H9 (cell line): Measurements from ENCODE around the gene IQCC. TPM values are rescaled to one million over a fixed set of nuclear protein-coding genes. Genes with fewer than 3 reads are reported as not detected.

ENCODE experiments used
- DNase-seq: peaks from one replicate; pipeline ENCODE4 v3.0.0-alpha.2; 2017
- H2AFZ ChIP-seq: one replicate; pipeline ENCODE4 v1.6.1; 2013; ENCODE audit warnings: mild to moderate bottlenecking, low read length, control low read depth, moderate library complexity
- H2AK5ac ChIP-seq: 2 replicates; pipeline ENCODE4 v1.6.1; 2013; ENCODE audit warnings: low read length, control low read depth, mixed read lengths; ENCODE audit not compliant: insufficient read length
- H2BK120ac ChIP-seq: one replicate; pipeline ENCODE4 v1.6.1; 2013; ENCODE audit warnings: low read depth, mild to moderate bottlenecking, low read length, control low read depth, inconsistent platforms; ENCODE audit not compliant: poor library complexity, severe bottlenecking
- H2BK12ac ChIP-seq: 2 replicates; pipeline ENCODE4 v1.6.1; 2013; ENCODE audit warnings: low read length, control low read depth, mixed read lengths, low read depth; ENCODE audit not compliant: insufficient read length
- H2BK15ac ChIP-seq: 2 replicates; pipeline ENCODE4 v1.6.1; 2013; ENCODE audit warnings: low read depth, low read length, control low read depth
- H2BK20ac ChIP-seq: one replicate; pipeline ENCODE4 v1.6.1; 2013; ENCODE audit warnings: low read depth, mild to moderate bottlenecking, low read length, control low read depth, inconsistent platforms; ENCODE audit not compliant: poor library complexity, severe bottlenecking
- H2BK5ac ChIP-seq: 2 replicates; pipeline ENCODE4 v1.6.1; 2013; ENCODE audit warnings: low read length, control low read depth, mixed read lengths; ENCODE audit not compliant: insufficient read length
- H3K14ac ChIP-seq: 2 replicates; pipeline ENCODE4 v1.6.1; 2013; ENCODE audit warnings: low read length, control low read depth; ENCODE audit not compliant: insufficient read depth
- H3K18ac ChIP-seq: 2 replicates; pipeline ENCODE4 v1.6.1; 2013; ENCODE audit warnings: low read depth, mild to moderate bottlenecking, mixed read lengths, low read length, control low read depth; ENCODE audit not compliant: insufficient read length
- H3K23ac ChIP-seq: 2 replicates; pipeline ENCODE4 v1.6.1; 2013; ENCODE audit warnings: low read length, control low read depth, mixed read lengths, low read depth; ENCODE audit not compliant: insufficient read length
- H3K23me2 ChIP-seq: 2 replicates; pipeline ENCODE4 v1.6.1; 2013; ENCODE audit warnings: low read depth, mild to moderate bottlenecking, mixed read lengths, low read length, control low read depth; ENCODE audit not compliant: insufficient read length, poor library complexity, severe bottlenecking
- H3K27ac ChIP-seq: 2 replicates; pipeline ENCODE4 v1.5.1; 2013; ENCODE audit warnings: low read length, control low read depth, mixed read lengths, low read depth; ENCODE audit not compliant: insufficient read length
- H3K27me3 ChIP-seq: 2 replicates; pipeline ENCODE4 v1.6.1; 2013; ENCODE audit warnings: low read length, control low read depth, inconsistent platforms; ENCODE audit not compliant: insufficient read depth
- H3K4ac ChIP-seq: 2 replicates; pipeline ENCODE4 v1.6.1; 2013; ENCODE audit warnings: low read depth, mild to moderate bottlenecking, control low read depth, inconsistent platforms, low read length, moderate library complexity
- H3K4me1 ChIP-seq: 2 replicates; pipeline ENCODE4 v1.6.1; 2013; ENCODE audit warnings: low read length, control low read depth, inconsistent platforms; ENCODE audit not compliant: insufficient read depth
- H3K4me2 ChIP-seq: 2 replicates; pipeline ENCODE4 v1.6.1; 2013; ENCODE audit warnings: low read length, control low read depth, mixed read lengths; ENCODE audit not compliant: insufficient read length, insufficient read depth
- H3K56ac ChIP-seq: 2 replicates; pipeline ENCODE4 v1.6.1; 2013; ENCODE audit warnings: low read depth, mild to moderate bottlenecking, mixed read lengths, low read length, control low read depth; ENCODE audit not compliant: insufficient read length
- H3K79me1 ChIP-seq: 2 replicates; pipeline ENCODE4 v1.6.1; 2013; ENCODE audit warnings: low read depth, mild to moderate bottlenecking, moderate library complexity, low read length, control low read depth, inconsistent platforms; ENCODE audit not compliant: insufficient read depth, poor library complexity, severe bottlenecking
- H3K79me2 ChIP-seq: 2 replicates; pipeline ENCODE4 v1.6.1; 2013; ENCODE audit warnings: low read length, control low read depth, inconsistent platforms; ENCODE audit not compliant: insufficient read depth
- H3K9ac ChIP-seq: 2 replicates; pipeline ENCODE4 v1.6.1; 2013; ENCODE audit warnings: low read length, control low read depth, mixed read lengths; ENCODE audit not compliant: insufficient read length; ENCODE audit errors: extremely low read depth
- H3K9me3 ChIP-seq: one replicate; pipeline ENCODE4 v1.6.1; 2013; ENCODE audit warnings: low read depth, low read length, inconsistent platforms; ENCODE audit not compliant: control insufficient read depth
- H3T11ph ChIP-seq: one replicate; pipeline ENCODE4 v1.6.1; 2013; ENCODE audit warnings: mild to moderate bottlenecking, low read length, control low read depth, inconsistent platforms
- H4K20me1 ChIP-seq: one replicate; pipeline ENCODE4 v1.6.1; 2013; ENCODE audit not compliant: control insufficient read depth, insufficient read length, insufficient read depth
- H4K5ac ChIP-seq: 2 replicates; pipeline ENCODE4 v1.6.1; 2013; ENCODE audit warnings: low read depth, mild to moderate bottlenecking, mixed read lengths, low read length, control low read depth; ENCODE audit not compliant: insufficient read length
- H4K8ac ChIP-seq: replicated peaks from 2 replicates; pipeline ENCODE4 v1.6.1; 2013; ENCODE audit warnings: low read length, control low read depth, mixed read lengths, low read depth; ENCODE audit not compliant: insufficient read length
- H4K91ac ChIP-seq: 2 replicates; pipeline ENCODE4 v1.6.1; 2013; ENCODE audit warnings: low read depth, mild to moderate bottlenecking, moderate library complexity, mixed read lengths, low read length, control low read depth; ENCODE audit not compliant: insufficient read length
- H3K27ac Mint-ChIP-seq, 3 experiments: 2 replicates in 2 of 3; 3 replicates in 1 of 3; pipeline ENCODE4 v1.8.0; 2020 to 2021; ENCODE audit warnings: mixed read lengths in 3 of 3, mild to moderate bottlenecking in 1 of 3, moderate library complexity in 1 of 3
- H3K27me3 Mint-ChIP-seq: 2 replicates; pipeline ENCODE4 v1.8.0; 2021; ENCODE audit warnings: low read depth, mild to moderate bottlenecking, moderate library complexity, mixed read lengths
- H3K36me3 Mint-ChIP-seq, 3 experiments: 2 replicates in 2 of 3; 3 replicates in 1 of 3; pipeline ENCODE4 v1.8.0; 2020 to 2021; ENCODE audit warnings: low read depth in 3 of 3, mixed read lengths in 3 of 3; ENCODE audit not compliant: insufficient read depth in 1 of 3
- H3K4me1 Mint-ChIP-seq, 2 experiments: 2 replicates each; pipeline ENCODE4 v1.8.0; 2020; ENCODE audit warnings: mixed read lengths in 2 of 2
- H3K4me3 Mint-ChIP-seq, 2 experiments: 2 replicates in 1 of 2; 3 replicates in 1 of 2; pipeline ENCODE4 v1.8.0; 2020 to 2021; ENCODE audit warnings: mild to moderate bottlenecking in 2 of 2, mixed read lengths in 2 of 2, moderate library complexity in 1 of 2
- H3K9me3 Mint-ChIP-seq, 2 experiments: 2 replicates in 1 of 2; 3 replicates in 1 of 2; pipeline ENCODE4 v1.8.0; 2020; ENCODE audit warnings: mild to moderate bottlenecking in 2 of 2, mixed read lengths in 2 of 2, moderate library complexity in 1 of 2
- WGBS: extraction: QIAGEN DNeasy Blood & Tissue Kit; methylation state at CpG from one replicate; pipeline ENCODE4 v1.1.7; 2013; ENCODE audit warnings: missing lambda C conversion rate, low lambda C conversion rate, mixed read lengths; ENCODE audit not compliant: insufficient read length; ENCODE audit errors: extremely low coverage; 5-methylcytosine and 5-hydroxymethylcytosine counted together
- total RNA-seq: library from RNA; stranded (reverse); gene quantifications from 2 replicates; pipeline ENCODE4 v1.2.1, GENCODE V29; 2021
- TF ChIP-seq, protein P1 (sequence below): fragments of 200-600 bp; sonication (generic); conservative IDR thresholded peaks from 3 replicates; pipeline ENCODE4 v1.8.0; 2021; ENCODE audit warnings: antibody characterized with exemption, mild to moderate bottlenecking

IQCC gene
- total RNA-seq, 1 experiment from 2014 or later, result 5.3 TPM

DNA sequence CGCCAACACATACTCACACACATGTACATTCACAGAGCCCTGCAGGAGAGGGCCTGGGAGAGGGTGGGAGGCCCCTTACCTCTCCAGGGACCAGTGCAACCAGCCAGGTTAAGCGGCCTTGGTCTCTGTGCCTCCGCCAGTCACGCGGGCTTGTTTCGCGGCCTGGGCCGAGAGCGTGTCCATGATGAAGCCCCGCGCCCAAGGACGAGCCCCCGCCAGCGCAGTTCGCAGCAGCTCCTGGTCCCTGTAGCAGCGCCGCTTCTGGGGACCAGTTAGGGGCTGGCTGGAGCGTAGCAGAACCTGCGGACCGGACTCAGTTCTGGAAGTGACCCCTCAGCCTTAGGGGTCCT, 34.3 kb downstream of the IQCC start:
- TF ChIP-seq, protein P1, sequence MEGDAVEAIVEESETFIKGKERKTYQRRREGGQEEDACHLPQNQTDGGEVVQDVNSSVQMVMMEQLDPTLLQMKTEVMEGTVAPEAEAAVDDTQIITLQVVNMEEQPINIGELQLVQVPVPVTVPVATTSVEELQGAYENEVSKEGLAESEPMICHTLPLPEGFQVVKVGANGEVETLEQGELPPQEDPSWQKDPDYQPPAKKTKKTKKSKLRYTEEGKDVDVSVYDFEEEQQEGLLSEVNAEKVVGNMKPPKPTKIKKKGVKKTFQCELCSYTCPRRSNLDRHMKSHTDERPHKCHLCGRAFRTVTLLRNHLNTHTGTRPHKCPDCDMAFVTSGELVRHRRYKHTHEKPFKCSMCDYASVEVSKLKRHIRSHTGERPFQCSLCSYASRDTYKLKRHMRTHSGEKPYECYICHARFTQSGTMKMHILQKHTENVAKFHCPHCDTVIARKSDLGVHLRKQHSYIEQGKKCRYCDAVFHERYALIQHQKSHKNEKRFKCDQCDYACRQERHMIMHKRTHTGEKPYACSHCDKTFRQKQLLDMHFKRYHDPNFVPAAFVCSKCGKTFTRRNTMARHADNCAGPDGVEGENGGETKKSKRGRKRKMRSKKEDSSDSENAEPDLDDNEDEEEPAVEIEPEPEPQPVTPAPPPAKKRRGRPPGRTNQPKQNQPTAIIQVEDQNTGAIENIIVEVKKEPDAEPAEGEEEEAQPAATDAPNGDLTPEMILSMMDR, result no peak
- no peak overlapping the region for H2BK12ac ChIP-seq
- H4K20me1 ChIP-seq, result no peaks in the 10 kb centered on the region
- no peak overlapping the region for H2BK20ac ChIP-seq
- H2AK5ac ChIP-seq, result no peak overlapping the region
- H3K27ac ChIP-seq, result no peak overlapping the region
- no peaks in the 10 kb centered on the region for H3K79me1 ChIP-seq
- peak overlapping the region; percentile 46 for H3K9ac ChIP-seq
- H3K4me2 ChIP-seq, result peak overlapping the region; percentile 75
- no CpG with 5 or more reads among the region's 20 CpGs for WGBS
- H4K5ac ChIP-seq, result no peak overlapping the region
- peaks cover 0 to 10% (median 2%) of the 10 kb centered on the region in 3 experiments; a peak in 2 of 7 replicates for H3K36me3 Mint-ChIP-seq
- H4K8ac ChIP-seq, result no peak overlapping the region
- H3K27me3 Mint-ChIP-seq, result peaks cover 4% of the 10 kb centered on the region
- H2BK5ac ChIP-seq, result no peak overlapping the region
- no peaks in the 10 kb centered on the region for H3K9me3 Mint-ChIP-seq
- no peaks in the 10 kb centered on the region; the same call in 1 of the 2 replicates for H3K4me1 ChIP-seq
- peak overlapping the region in 2 of 3 experiments; percentile 55 to 95; a peak in 2 of 7 replicates for H3K27ac Mint-ChIP-seq
- no peak overlapping the region for H3K56ac ChIP-seq
- no peaks in the 10 kb centered on the region for H3K27me3 ChIP-seq
- H4K91ac ChIP-seq, result no peak overlapping the region
- no peak overlapping the region for H3K23ac ChIP-seq
- H2AFZ ChIP-seq, result no peak overlapping the region
- H3K23me2 ChIP-seq, result peaks cover 17% of the 10 kb centered on the region
- peaks cover 21 to 23% of the 10 kb centered on the region in 2 experiments for H3K4me1 Mint-ChIP-seq
- H3K4ac ChIP-seq, result no peak overlapping the region
- no peaks in the 10 kb centered on the region for H3K79me2 ChIP-seq
- H3K14ac ChIP-seq, result peak overlapping the region; percentile 90
- no peaks in the 10 kb centered on the region for H3K9me3 ChIP-seq
- no peak for DNase-seq
- H3K18ac ChIP-seq, result peak overlapping the region; percentile 72
- no peak overlapping the region for H2BK15ac ChIP-seq
- H3K4me3 Mint-ChIP-seq, result peak overlapping the region; percentile 82 to 92
- no peak overlapping the region for H2BK120ac ChIP-seq
- H3T11ph ChIP-seq, result no peak overlapping the region
